HepG2 (cell line): ENCODE data around the gene POU3F3.

ENCODE experiments used
- CREB1 ChIP-seq, 2 experiments: fragments of 450-650 bp in 1 of 2; IDR thresholded peaks; 2 replicates each; pipeline ENCODE4 v1.6.1; 2016 to 2017; ENCODE audit warnings: control low read depth in 1 of 2, mild to moderate bottlenecking in 1 of 2, missing compliant biosample characterization in 1 of 2, missing genetic modification characterization in 1 of 2
- GABPA ChIP-seq, 2 experiments: IDR thresholded peaks; 2 replicates each; pipeline ENCODE4 v1.6.1; 2011 to 2016; ENCODE audit warnings: low read depth in 2 of 2, low read length in 1 of 2, missing biosample characterization in 1 of 2, missing genetic modification characterization in 1 of 2
- MAFF ChIP-seq: IDR thresholded peaks from 2 replicates; pipeline ENCODE4 v1.6.1; 2011; ENCODE audit warnings: low read depth, low read length, improper control_type of control experiment
- TBP ChIP-seq: sonication (generic); formaldehyde crosslinking; IDR thresholded peaks from 2 replicates; pipeline ENCODE4 v1.5.0; 2020; ENCODE audit warnings: missing genetic modification reagents
- ZNF3 ChIP-seq: IDR thresholded peaks from 2 replicates; pipeline ENCODE4 v1.7.0; 2017; ENCODE audit warnings: inconsistent platforms
- TF ChIP-seq, protein P1 (sequence below): IDR thresholded peaks from 2 replicates; pipeline ENCODE4 v1.6.1; 2016; ENCODE audit warnings: low read depth
- TF ChIP-seq, protein P2 (sequence below): sonication (generic); formaldehyde crosslinking; IDR thresholded peaks from 2 replicates; pipeline ENCODE4 v1.5.0; 2020; ENCODE audit warnings: mild to moderate bottlenecking, missing genetic modification reagents, moderate library complexity
- TF ChIP-seq, protein P3 (sequence below): sonication (generic); formaldehyde crosslinking; IDR thresholded peaks from 2 replicates; pipeline ENCODE4 v1.8.1; 2023; ENCODE audit warnings: mild to moderate bottlenecking, missing genetic modification reagents, borderline replicate concordance
- TF ChIP-seq, protein P4 (sequence below): sonication (generic); formaldehyde crosslinking; IDR thresholded peaks from 2 replicates; pipeline ENCODE4 v1.4.0; 2020; ENCODE audit warnings: low read depth, mild to moderate bottlenecking, missing genetic modification reagents

DNA sequence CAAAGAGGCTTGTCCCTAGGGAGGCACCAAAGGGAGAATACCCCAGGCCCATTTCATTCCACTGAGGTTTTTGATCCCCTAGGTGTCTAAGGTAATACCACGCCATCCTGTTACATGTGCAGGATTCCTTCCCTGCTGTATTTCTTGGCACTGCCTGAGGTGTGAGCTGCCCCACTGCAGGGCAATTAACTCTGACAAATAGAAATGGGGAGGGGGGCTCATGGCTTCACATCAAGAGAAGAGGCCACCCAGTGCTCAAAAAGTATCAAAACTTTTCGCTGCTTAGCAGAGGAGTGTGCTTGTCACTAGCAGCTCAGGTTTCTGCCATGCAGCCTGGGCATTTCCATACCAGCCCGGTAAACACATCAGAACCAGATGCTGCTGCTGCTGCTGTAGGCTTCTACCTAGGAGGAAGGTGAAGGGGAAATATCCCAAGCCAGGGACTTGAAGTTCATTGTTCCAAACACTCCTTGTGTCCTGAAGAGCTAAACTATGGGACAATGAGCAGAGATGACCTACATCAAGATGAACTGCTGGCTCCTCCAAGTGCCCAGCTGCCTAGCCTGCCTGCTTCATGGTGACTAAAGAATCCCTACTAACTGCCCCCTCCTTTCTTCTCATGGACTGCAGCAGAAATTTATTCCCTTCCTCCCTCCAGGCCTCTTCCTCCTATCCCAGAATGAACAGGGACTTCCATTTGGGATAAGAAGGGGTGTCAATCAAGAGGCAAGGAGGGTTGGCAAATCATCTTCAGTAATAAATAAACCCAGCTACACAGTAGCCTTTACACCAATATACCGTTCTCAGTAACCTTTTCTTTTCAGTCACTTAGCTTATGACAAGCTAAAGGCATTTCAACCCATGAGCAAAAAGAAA, 16.4 kb downstream of the POU3F3 start:
- no peak for TF ChIP-seq GABPA (IDR thresholded peaks at IDR 0.05; ENCODE audit: low read depth, low read length)
- TF ChIP-seq GABPA (CRISPR knock-in tag; IDR thresholded peaks at IDR 0.05; ENCODE audit: low read depth): no peak
- TF ChIP-seq, protein P1, sequence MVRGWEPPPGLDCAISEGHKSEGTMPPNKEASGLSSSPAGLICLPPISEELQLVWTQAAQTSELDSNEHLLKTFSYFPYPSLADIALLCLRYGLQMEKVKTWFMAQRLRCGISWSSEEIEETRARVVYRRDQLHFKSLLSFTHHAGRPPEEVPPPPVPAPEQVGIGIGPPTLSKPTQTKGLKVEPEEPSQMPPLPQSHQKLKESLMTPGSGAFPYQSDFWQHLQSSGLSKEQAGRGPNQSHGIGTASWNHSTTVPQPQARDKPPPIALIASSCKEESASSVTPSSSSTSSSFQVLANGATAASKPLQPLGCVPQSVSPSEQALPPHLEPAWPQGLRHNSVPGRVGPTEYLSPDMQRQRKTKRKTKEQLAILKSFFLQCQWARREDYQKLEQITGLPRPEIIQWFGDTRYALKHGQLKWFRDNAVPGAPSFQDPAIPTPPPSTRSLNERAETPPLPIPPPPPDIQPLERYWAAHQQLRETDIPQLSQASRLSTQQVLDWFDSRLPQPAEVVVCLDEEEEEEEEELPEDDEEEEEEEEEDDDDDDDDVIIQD: no peak
- TF ChIP-seq ZNF3 (CRISPR knock-in tag): no peak
- TF ChIP-seq TBP (CRISPR knock-in tag): no peak
- TF ChIP-seq, protein P2, sequence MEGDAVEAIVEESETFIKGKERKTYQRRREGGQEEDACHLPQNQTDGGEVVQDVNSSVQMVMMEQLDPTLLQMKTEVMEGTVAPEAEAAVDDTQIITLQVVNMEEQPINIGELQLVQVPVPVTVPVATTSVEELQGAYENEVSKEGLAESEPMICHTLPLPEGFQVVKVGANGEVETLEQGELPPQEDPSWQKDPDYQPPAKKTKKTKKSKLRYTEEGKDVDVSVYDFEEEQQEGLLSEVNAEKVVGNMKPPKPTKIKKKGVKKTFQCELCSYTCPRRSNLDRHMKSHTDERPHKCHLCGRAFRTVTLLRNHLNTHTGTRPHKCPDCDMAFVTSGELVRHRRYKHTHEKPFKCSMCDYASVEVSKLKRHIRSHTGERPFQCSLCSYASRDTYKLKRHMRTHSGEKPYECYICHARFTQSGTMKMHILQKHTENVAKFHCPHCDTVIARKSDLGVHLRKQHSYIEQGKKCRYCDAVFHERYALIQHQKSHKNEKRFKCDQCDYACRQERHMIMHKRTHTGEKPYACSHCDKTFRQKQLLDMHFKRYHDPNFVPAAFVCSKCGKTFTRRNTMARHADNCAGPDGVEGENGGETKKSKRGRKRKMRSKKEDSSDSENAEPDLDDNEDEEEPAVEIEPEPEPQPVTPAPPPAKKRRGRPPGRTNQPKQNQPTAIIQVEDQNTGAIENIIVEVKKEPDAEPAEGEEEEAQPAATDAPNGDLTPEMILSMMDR (CRISPR knock-in tag): no peak
- TF ChIP-seq MAFF: no peak
- no peak for TF ChIP-seq CREB1 (IDR thresholded peaks at IDR 0.05)
- TF ChIP-seq CREB1 (CRISPR knock-in tag; IDR thresholded peaks at IDR 0.05): no peak
- TF ChIP-seq, protein P3, sequence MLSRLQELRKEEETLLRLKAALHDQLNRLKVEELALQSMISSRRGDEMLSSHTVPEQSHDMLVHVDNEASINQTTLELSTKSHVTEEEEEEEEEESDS (CRISPR knock-in tag): no peak
- TF ChIP-seq, protein P4, sequence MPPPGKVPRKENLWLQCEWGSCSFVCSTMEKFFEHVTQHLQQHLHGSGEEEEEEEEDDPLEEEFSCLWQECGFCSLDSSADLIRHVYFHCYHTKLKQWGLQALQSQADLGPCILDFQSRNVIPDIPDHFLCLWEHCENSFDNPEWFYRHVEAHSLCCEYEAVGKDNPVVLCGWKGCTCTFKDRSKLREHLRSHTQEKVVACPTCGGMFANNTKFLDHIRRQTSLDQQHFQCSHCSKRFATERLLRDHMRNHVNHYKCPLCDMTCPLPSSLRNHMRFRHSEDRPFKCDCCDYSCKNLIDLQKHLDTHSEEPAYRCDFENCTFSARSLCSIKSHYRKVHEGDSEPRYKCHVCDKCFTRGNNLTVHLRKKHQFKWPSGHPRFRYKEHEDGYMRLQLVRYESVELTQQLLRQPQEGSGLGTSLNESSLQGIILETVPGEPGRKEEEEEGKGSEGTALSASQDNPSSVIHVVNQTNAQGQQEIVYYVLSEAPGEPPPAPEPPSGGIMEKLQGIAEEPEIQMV (CRISPR knock-in tag): no peak
